ENCODE results near the gene TES.

The TES gene

DNA sequence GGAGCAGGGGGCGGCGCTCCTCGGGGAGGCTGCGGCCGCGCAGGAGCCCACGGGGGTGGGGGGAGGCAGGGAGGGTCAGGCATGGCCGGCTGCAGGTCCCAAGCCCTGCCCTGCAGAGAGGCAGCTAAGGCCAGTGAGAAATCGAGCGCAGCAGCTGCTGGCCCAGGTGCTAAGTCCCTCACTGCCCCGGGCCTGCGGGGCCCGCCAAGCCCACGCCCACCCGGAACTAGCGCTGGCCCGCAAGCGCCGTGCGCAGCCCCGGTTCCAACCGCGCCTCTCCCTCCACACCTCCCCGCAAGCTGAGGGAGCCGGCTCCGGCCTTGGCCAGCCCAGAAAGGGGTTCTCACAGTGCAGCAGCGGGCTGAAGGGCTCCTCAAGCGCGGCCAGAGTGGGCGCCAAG is 28.3 kb upstream of the TES start:
- no peak for DNase-seq (ENCODE audit: low read depth)
- no peak overlapping the region for H3K4me3 ChIP-seq (ENCODE audit: low read depth, low read length)
- TF ChIP-seq, protein P1, sequence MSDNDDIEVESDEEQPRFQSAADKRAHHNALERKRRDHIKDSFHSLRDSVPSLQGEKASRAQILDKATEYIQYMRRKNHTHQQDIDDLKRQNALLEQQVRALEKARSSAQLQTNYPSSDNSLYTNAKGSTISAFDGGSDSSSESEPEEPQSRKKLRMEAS (IDR thresholded peaks at IDR 0.05; ENCODE audit: low read depth, low read length): no peak
- TF ChIP-seq, protein P2, sequence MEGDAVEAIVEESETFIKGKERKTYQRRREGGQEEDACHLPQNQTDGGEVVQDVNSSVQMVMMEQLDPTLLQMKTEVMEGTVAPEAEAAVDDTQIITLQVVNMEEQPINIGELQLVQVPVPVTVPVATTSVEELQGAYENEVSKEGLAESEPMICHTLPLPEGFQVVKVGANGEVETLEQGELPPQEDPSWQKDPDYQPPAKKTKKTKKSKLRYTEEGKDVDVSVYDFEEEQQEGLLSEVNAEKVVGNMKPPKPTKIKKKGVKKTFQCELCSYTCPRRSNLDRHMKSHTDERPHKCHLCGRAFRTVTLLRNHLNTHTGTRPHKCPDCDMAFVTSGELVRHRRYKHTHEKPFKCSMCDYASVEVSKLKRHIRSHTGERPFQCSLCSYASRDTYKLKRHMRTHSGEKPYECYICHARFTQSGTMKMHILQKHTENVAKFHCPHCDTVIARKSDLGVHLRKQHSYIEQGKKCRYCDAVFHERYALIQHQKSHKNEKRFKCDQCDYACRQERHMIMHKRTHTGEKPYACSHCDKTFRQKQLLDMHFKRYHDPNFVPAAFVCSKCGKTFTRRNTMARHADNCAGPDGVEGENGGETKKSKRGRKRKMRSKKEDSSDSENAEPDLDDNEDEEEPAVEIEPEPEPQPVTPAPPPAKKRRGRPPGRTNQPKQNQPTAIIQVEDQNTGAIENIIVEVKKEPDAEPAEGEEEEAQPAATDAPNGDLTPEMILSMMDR (IDR thresholded peaks at IDR 0.05; ENCODE audit: low read depth, low read length): no peak
- TF ChIP-seq MYC (IDR thresholded peaks at IDR 0.05; ENCODE audit: low read depth, low read length): no peak

DNA sequence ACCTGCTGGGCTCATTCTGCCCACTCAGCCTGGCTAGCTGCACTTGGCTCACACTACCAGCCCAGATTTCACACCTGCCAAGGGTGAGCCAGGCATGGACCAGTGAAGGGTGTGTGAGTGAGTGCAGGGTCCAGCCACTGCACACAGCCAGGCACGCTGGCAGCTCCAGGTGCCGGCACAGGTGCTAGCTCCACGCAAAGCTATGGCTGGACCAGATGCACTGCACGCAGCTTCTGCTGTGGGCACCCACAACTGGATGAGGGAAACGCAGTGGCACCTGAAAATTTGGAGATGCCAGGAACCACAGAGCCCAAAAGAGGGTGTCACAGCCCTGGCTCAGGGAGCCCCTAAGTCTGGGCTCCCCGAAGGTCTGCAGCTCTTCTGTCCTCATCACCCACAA is 24.9 kb upstream of the TES start:
- TF ChIP-seq MYC (IDR thresholded peaks at IDR 0.05; ENCODE audit: low read depth, low read length) (no peak), POLR2A (IDR thresholded peaks at IDR 0.05; ENCODE audit: extremely low read depth, insufficient read length) (no peak)
- TF ChIP-seq, protein P1 (IDR thresholded peaks at IDR 0.05; ENCODE audit: low read depth, low read length): no peak
- TF ChIP-seq, protein P2 (IDR thresholded peaks at IDR 0.05; ENCODE audit: low read depth, low read length): no peak
- DNase-seq (ENCODE audit: low read depth): no peak
- H3K4me3 ChIP-seq (ENCODE audit: low read depth, low read length): no peak overlapping the region

DNA sequence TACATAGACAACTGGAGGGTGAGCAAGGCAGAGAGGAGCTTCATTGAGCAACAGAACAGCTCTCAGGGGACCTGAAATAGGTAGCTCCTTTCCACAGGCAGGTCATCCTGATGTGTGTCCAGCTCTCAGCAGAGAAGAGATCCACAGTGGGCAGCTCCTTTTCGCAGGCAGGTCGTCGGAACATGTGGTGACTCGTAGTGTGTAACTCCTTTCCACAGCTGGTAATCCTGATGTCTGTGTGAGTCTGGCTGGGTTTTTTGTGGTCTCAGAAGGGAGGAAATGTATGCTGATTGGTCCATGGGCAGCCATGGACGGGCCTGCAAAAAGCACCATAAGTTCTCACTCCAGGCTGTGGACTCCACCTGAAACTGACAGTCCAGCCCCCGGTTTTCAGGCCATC is 24.4 kb upstream of the TES start:
- H3K4me3 ChIP-seq (ENCODE audit: low read depth, low read length): no peak overlapping the region
- TF ChIP-seq, protein P1 (IDR thresholded peaks at IDR 0.05; ENCODE audit: low read depth, low read length): no peak
- TF ChIP-seq, protein P2 (IDR thresholded peaks at IDR 0.05; ENCODE audit: low read depth, low read length): no peak
- no peak for TF ChIP-seq POLR2A (IDR thresholded peaks at IDR 0.05; ENCODE audit: extremely low read depth, insufficient read length)
- no peak for TF ChIP-seq MYC (IDR thresholded peaks at IDR 0.05; ENCODE audit: low read depth, low read length)
- no peak for DNase-seq (ENCODE audit: low read depth)

DNA sequence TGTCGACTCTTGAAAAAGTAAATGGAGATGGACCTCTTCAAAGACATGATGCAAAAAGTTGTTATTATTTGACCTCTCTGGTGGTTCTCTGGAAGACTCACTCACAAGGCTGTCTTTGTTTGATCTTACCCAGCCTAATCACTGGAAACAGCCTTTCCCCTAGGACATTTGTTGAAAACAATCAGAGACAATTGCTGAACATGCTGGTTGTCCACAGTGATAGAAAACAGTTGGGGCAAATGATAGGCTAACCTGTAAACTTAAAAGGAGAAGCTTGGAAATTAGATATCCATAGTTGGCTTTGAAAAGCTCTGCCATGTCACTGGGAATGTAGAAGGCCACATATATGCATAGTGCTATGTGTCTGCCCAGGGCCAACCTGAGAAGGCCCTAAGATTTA is 22.9 kb upstream of the TES start:
- no peak overlapping the region for H3K4me3 ChIP-seq (ENCODE audit: low read depth, low read length)
- no peak for DNase-seq (ENCODE audit: low read depth)
- TF ChIP-seq POLR2A (IDR thresholded peaks at IDR 0.05; ENCODE audit: extremely low read depth, insufficient read length): no peak

DNA sequence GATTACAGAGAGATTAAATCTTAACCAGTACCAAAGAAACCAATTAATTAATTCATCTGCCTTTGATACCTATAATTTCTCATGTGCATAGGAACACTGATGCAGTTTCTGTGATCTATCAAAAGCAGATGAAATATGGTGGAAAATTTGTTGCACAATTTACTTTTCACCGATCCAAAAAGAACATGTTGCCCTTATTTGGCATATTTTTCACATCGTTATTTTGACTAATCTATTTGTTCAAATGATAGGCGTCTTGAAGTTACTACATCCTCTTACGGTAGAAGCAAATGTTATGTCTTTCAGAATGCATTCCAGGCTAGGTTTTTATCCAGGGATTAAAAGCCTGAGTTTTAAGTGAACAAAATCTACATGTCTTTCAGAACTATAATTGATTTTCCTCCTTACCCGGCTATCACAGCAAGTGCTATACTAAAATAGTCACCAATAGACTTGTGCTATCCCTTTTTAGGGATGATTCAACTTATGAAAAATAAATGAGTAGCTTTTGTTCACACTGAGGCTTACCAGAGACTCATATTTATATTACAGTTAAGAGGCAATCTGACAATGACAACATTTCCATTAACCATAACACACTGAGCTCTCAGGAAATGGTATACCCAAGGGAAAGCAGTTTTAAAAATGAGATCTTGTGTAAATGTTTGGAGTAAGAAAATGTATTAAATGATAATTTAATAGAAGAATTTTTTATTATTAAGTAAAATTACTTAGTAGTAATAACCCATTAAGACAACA is 16.8 kb upstream of the TES start:
- TF ChIP-seq, protein P1 (IDR thresholded peaks at IDR 0.05; ENCODE audit: low read depth, low read length): no peak
- TF ChIP-seq MYC (IDR thresholded peaks at IDR 0.05; ENCODE audit: low read depth, low read length): no peak
- no peak for TF ChIP-seq POLR2A (IDR thresholded peaks at IDR 0.05; ENCODE audit: extremely low read depth, insufficient read length)
- TF ChIP-seq, protein P2 (IDR thresholded peaks at IDR 0.05; ENCODE audit: low read depth, low read length): no peak
- DNase-seq (ENCODE audit: low read depth): no peak
- no peak overlapping the region for H3K4me3 ChIP-seq (ENCODE audit: low read depth, low read length)

DNA sequence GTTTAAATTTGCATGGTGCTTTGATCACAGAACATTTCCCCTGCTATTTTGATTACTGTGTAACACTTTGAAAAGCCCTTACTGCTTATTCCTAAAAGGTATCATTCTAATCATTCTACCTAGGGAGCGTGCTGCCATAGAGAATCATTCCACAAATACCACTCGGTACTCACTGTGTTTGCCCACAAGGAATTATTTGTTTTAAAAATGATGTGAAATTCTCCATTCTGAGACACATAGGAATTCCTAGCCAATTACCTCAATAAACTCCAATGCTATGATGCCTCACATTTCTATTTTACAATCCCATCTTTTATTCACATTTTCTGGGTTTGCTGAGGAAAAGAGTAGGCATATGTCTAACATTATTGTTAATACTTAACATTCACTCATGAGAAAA is 16.2 kb upstream of the TES start:
- no peak for DNase-seq (ENCODE audit: low read depth)
- TF ChIP-seq POLR2A (IDR thresholded peaks at IDR 0.05; ENCODE audit: extremely low read depth, insufficient read length): no peak
- TF ChIP-seq, protein P2 (IDR thresholded peaks at IDR 0.05; ENCODE audit: low read depth, low read length): no peak
- TF ChIP-seq MYC (IDR thresholded peaks at IDR 0.05; ENCODE audit: low read depth, low read length): no peak
- TF ChIP-seq, protein P1 (IDR thresholded peaks at IDR 0.05; ENCODE audit: low read depth, low read length): no peak

More for the DNA sequence above, 16.2 kb upstream of the TES start:
- no peak overlapping the region for H3K4me3 ChIP-seq (ENCODE audit: low read depth, low read length)
